H1 (cell line): Measurements from ENCODE around the gene DDN. TPM values are rescaled to one million over a fixed set of nuclear protein-coding genes. Genes with fewer than 3 reads are reported as not detected.

Experiments used
- TCF12 ChIP-seq: IDR thresholded peaks from 2 replicates; pipeline ENCODE4 v1.6.1; 2011; ENCODE audit warnings: low read depth, mild to moderate bottlenecking, low read length
- polyA plus RNA-seq, 7 experiments: library from polyadenylated mRNA; depleted of rRNA in 3 of 7; stranded (reverse) in 5 of 7; unstranded in 2 of 7; fragments of >200 nt in 5 of 7; fragments of 200-250 nt in 2 of 7; gene quantifications; 1 replicate in 5 of 7; 2 replicates in 1 of 7; 4 replicates in 1 of 7; pipeline versions ENCODE4 v1.2.1 to v1.2.3, GENCODE V29; 2011 to 2013; ENCODE audit warnings: missing spikeins in 2 of 7, mixed read lengths in 2 of 7
- total RNA-seq: library from RNA; stranded (reverse); fragmentation: NEBNext Ultra II Directional; extraction: Animal tissue kit (Norgen Biotek cat#: 25700); gene quantifications from 2 replicates; pipeline ENCODE4 v1.2.1, GENCODE V29; 2021

The DDN gene
- total and polyA plus RNA-seq, 2 of the 8 experiments (the other 6 are each of a cell fraction or from before 2014, with no cell fraction given): 0.14 to 0.30 TPM

- no peak for TF ChIP-seq TCF12
These were observed 450 bp downstream of the DDN start (continued) for GRCh38 chr12:48998497-48999353.
